ENCODE results near the gene ASB5. TPM values are rescaled to one million over a fixed set of nuclear protein-coding genes. Genes with fewer than 3 reads are reported as not detected.
"Not testable (repeated sequence)": the region's sequence is repeated elsewhere in the genome, so short reads cannot be mapped to it uniquely, and the experiment has no call there.

Gene ASB5
- total and polyA plus RNA-seq, 9 of the 15 experiments (the other 6 are each of a cell fraction or from before 2014, with no cell fraction given), result not detected

DNA sequence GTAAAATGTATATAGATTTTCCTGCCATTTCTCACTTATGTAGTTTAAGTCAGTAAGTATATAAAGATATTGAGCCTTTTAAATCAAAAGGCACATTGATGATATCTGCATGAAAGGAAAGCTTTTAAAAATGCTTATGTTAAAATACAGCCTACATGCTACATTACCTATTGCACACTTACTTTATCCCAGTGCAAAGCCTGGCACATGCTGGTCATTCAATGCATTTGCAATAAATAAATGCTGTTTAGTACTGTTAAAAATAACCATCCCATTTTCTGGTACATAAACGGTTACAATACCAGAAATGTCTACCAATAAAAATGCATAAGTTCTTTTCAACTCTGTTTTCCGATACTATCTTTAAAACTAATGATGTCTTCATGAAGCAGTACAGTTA, 51.5 kb downstream of the ASB5 start:
- BruUV-seq (replicated peaks), result no TSS peak
- Histone ChIP-seq H3K9me1 (ENCODE audit: control insufficient read depth, insufficient read depth, low read length) (no peaks in the 10 kb centered on the region), H3K36me3 (ENCODE audit: control insufficient read depth, insufficient read depth, low read length) (no peaks in the 10 kb centered on the region), H3K4me1 (replicated peaks in 1 of 2; ENCODE audit: control insufficient read depth in 2 of 2, insufficient read depth in 2 of 2, low read length in 2 of 2) (no peaks in the 10 kb centered on the region), H3K27ac (ENCODE audit: extremely low read depth, low read depth, low read length) (no peak overlapping the region), H3K9ac (ENCODE audit: insufficient read depth in 1 of 2, low read depth in 2 of 2, low read length in 2 of 2) (no peak overlapping the region), H4K20me1 (replicated peaks; ENCODE audit: control insufficient read depth, insufficient read depth, low read length) (no peaks in the 10 kb centered on the region), H3K9me3 (replicated peaks; ENCODE audit: control insufficient read depth, insufficient read depth, low read depth, low read length) (no peaks in the 10 kb centered on the region), H3K4me2 (ENCODE audit: insufficient read depth, low read length) (no peak overlapping the region), H3K27me3 (ENCODE audit: control insufficient read depth in 2 of 2, insufficient read depth in 2 of 2, low read length in 2 of 2) (no peaks in the 10 kb centered on the region), H2AFZ (ENCODE audit: low read depth, low read length) (no peak overlapping the region), H3K4me3 (no peak overlapping the region), H3K79me2 (ENCODE audit: control insufficient read depth, insufficient read depth, low read length) (no peaks in the 10 kb centered on the region)
- WGBS (ENCODE audit: insufficient coverage, low coverage, missing lambda C conversion rate), result 9% methylated on average over 2 of the region's 2 CpGs
- CTCF ChIA-PET (ENCODE audit: low intra/inter-chr PET ratio), result no interaction called here
- ATAC-seq (no peak), FAIRE-seq (no peak), DNase-seq (ENCODE audit: extremely low read depth in 1 of 4, low spot score in 3 of 4) (no peak)
- POLR2A ChIA-PET, result no interaction called here
- intact Hi-C loops (cut with micrococcal nuclease) (no loop called here), in situ Hi-C loops (cut with MboI) (no loop called here)
- no peak for TF ChIP-seq DEAF1 (CRISPR knock-in tag; IDR thresholded peaks at IDR 0.05)
- TF ChIP-seq BMI1 (IDR thresholded peaks at IDR 0.05; ENCODE audit: low read length), result no peak

- H3K9me1 ChIP-seq (ENCODE audit: control insufficient read depth, insufficient read depth, low read length); H4K20me1 ChIP-seq (replicated peaks; ENCODE audit: control insufficient read depth, insufficient read depth, low read length); H3K79me2 ChIP-seq (ENCODE audit: control insufficient read depth, insufficient read depth, low read length); ATAC-seq; BruUV-seq (replicated peaks); FAIRE-seq; H3K27me3 ChIP-seq (ENCODE audit: control insufficient read depth in 2 of 2, insufficient read depth in 2 of 2, low read length in 2 of 2); in situ Hi-C loops (cut with MboI); H3K27ac ChIP-seq (ENCODE audit: extremely low read depth, low read depth, low read length); H3K9me3 ChIP-seq (replicated peaks; ENCODE audit: control insufficient read depth, insufficient read depth, low read depth, low read length); H3K4me1 ChIP-seq (replicated peaks in 1 of 2; ENCODE audit: control insufficient read depth in 2 of 2, insufficient read depth in 2 of 2, low read length in 2 of 2); H3K36me3 ChIP-seq (ENCODE audit: control insufficient read depth, insufficient read depth, low read length); H3K9ac ChIP-seq (ENCODE audit: insufficient read depth in 1 of 2, low read depth in 2 of 2, low read length in 2 of 2); H2AFZ ChIP-seq (ENCODE audit: low read depth, low read length); DNase-seq (ENCODE audit: extremely low read depth in 1 of 4, low spot score in 3 of 4); CTCF ChIA-PET (ENCODE audit: low intra/inter-chr PET ratio); intact Hi-C loops (cut with micrococcal nuclease); H3K4me3 ChIP-seq; H3K4me2 ChIP-seq (ENCODE audit: insufficient read depth, low read length): not testable (repeated sequence)
- POLR2A ChIA-PET, result interaction anchor here (0.7 to 0.8 kb wide), 2 partner anchors 16 to 36 kb away, joined by 3 read pairs; no protein-coding TSS in a partner anchor
- 0% methylated on average over 2 of the region's 3 CpGs for WGBS (ENCODE audit: insufficient coverage, low coverage, missing lambda C conversion rate)
- peak; percentile 55; the same call in 1 of the 2 replicates for TF ChIP-seq ESRRA (IDR thresholded peaks at IDR 0.05; ENCODE audit: borderline replicate concordance, low read depth)
- 0 out of 2 replicates have a peak, but pooled peaks have one; percentile 20 for TF ChIP-seq FOXJ2 (tag; IDR thresholded peaks at IDR 0.05)
Measured at GRCh38 chr4:176212351-176212750, 56.7 kb downstream of the ASB5 start.
